Bone marrow (tissue), 2 donors: ENCODE measurements around the gene EIF3I.

Experiments
- DNase-seq, 2 donors: peaks; one replicate each; lab custom pipeline; 2025; lab: John Stamatoyannopoulos, UW

The EIF3I gene

GRCh38 chr1:32198237-32199042 lies 23.8 kb upstream of the EIF3I start:
- DNase-seq = no peak

GRCh38 chr1:32199043-32199716 lies 23.0 kb upstream of the EIF3I start:
- no peak for DNase-seq

GRCh38 chr1:32199717-32200072 lies 22.5 kb upstream of the EIF3I start:
- no peak for DNase-seq

GRCh38 chr1:32200226-32201010 lies 21.8 kb upstream of the EIF3I start, which contains the start of gene CCDC28B:
Gene CCDC28B (plus strand): TSS chr1:32200595. CDS start chr1:32201936, 1,341 bp downstream.
- DNase-seq = peak in 1 of 2 donors; percentile 22

- DNase-seq = peak in 1 of 2 donors; percentile 69
Measured at GRCh38 chr1:32201011-32201855, 21.0 kb upstream of the EIF3I start.

- DNase-seq = no peak
Measured at GRCh38 chr1:32204943-32205361, 17.3 kb upstream of the EIF3I start.

- DNase-seq = peak; percentile 33 to 41
Measured at GRCh38 chr1:32205401-32206370, 16.5 kb upstream of the EIF3I start, which contains the start of gene IQCC. Gene IQCC (plus strand): TSS chr1:32205671. CDS start chr1:32205682, 11 bp downstream.

- no peak for DNase-seq
Measured at GRCh38 chr1:32208469-32208868, 13.7 kb upstream of the EIF3I start.

GRCh38 chr1:32208891-32209328 lies 13.3 kb upstream of the EIF3I start, which contains the start of gene DCDC2B:
Gene DCDC2B (plus strand): TSS chr1:32209089. CDS start chr1:32209094, 5 bp downstream.
- DNase-seq = no peak

- DNase-seq = peak; percentile 14 to 41
Measured at GRCh38 chr1:32215629-32216480, 6.4 kb upstream of the EIF3I start.

- no peak for DNase-seq
Measured at GRCh38 chr1:32216566-32216965, 5.6 kb upstream of the EIF3I start.

- no peak for DNase-seq
Measured at GRCh38 chr1:32219022-32219421, 3.2 kb upstream of the EIF3I start.

GRCh38 chr1:32220746-32221580 lies 1.2 kb upstream of the EIF3I start:
- DNase-seq = no peak

GRCh38 chr1:32221581-32221979 lies 627 bp upstream of the EIF3I start:
- no peak for DNase-seq

GRCh38 chr1:32223683-32224082 lies 1.5 kb downstream of the EIF3I start:
- DNase-seq = no peak

- DNase-seq = no peak
Measured at GRCh38 chr1:32224285-32224684, 2.1 kb downstream of the EIF3I start.

GRCh38 chr1:32228771-32229170 lies 6.6 kb downstream of the EIF3I start:
- no peak for DNase-seq

GRCh38 chr1:32231843-32232432 lies 9.7 kb downstream of the EIF3I start:
- no peak for DNase-seq
